ENCODE results near the gene VSTM2B.

Gene VSTM2B

DNA sequence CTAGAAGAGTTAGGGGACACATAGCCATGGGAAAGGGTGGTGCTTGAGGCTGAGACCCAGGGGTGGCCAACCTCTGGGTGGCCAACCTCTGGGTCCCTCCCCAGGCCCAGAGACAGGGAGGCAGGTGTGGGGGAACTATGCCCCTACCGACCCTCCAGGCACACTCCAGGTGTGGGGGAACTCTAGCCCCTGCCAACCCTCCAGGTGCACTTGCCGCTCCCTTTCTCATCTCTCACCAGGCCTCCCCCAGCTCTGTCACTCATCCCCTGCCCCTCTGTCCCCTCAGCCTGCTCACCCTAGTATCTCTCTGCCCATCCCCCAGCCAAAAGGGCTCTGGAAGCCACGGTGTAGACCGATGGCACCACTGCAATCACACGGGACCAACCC, 10.6 kb upstream of the VSTM2B start:
- FAIRE-seq (no peak), DNase-seq (ENCODE audit: insufficient read length, low spot score) (no peak)

DNA sequence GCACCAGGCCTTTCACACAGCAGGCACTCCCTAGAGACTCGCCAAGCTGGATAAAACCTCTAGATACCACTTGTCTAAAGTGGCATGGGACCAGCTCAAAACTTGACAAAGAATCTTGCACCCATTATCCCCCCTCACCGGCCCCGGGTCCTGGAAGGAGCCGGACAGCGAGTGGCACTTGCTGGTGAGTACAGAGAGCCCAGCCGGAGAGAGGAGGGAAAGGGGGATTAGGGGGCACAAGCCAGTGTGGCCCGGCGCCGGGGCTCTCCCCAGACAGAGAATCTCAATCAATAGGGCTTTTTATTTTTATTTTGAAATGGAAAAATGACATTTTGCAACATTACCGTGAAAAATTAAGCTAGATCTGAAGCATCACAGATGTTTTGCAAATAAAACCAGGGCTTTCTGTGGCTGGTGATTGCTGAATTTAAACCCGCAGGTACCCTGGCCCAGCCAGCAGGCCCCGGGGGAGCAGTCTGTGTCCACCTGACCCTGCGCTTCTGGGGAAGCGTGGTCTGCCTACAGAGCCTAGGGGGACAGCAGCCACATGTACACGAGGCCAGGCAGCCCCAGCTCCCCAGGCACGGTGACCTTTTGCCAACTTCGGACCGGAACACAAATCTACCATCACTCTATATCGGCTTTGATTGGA, 10.0 kb upstream of the VSTM2B start:
- no peak for FAIRE-seq
- DNase-seq (ENCODE audit: insufficient read length, low spot score) = no peak

DNA sequence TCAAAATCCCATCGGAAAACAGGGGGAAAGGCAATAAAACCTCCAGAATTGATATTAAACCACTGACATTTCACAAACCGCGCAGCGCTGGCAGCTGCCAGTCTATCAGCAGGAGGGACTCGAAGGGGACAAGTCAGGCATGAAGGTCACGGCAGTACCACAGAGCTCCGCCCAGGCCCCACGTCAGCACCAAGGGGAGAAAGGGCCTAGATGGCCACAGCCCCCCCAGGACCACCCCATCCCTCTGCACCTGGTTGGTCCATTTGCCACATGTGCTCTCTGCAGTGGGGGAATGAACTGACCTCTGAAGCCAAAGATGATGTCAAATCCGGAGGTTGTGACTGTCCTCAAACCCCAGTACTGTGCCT, 9.5 kb upstream of the VSTM2B start:
- DNase-seq (ENCODE audit: insufficient read length, low spot score) = no peak
- FAIRE-seq = no peak

- no peak for DNase-seq (ENCODE audit: insufficient read length, low spot score)
- no peak for FAIRE-seq
Observed at GRCh38 chr19:29516821-29517395, 8.9 kb upstream of the VSTM2B start.

- DNase-seq (ENCODE audit: insufficient read length, low spot score) (no peak), FAIRE-seq (no peak)
Observed at GRCh38 chr19:29517412-29517811, 8.4 kb upstream of the VSTM2B start.

DNA sequence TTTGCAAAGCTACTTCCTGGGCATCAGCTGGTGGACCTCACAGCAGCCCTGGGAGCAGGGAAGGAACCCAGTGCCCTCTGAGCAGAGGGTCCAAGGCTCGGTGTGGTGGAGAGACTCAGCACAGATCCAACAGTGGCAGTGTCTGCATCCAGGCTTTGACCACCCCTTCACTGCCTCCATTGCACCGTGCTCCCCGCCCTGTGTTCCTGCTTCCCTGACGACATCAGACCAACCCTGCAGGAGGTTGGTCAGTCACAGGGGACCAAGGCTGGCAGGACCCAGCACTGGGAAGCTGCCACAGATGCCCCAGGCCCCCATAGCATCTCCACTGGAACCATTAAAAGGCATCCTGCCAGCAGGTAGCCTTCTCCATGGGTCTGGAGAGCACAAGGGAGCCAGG, 7.8 kb upstream of the VSTM2B start:
- DNase-seq (ENCODE audit: insufficient read length, low spot score) (no peak), FAIRE-seq (no peak)

- FAIRE-seq = no peak
- DNase-seq (ENCODE audit: insufficient read length, low spot score) = no peak
Observed at GRCh38 chr19:29519146-29519545, 6.6 kb upstream of the VSTM2B start.

GRCh38 chr19:29519931-29520330, 5.9 kb upstream of the VSTM2B start:
- FAIRE-seq = no peak
- DNase-seq (ENCODE audit: insufficient read length, low spot score) = no peak

GRCh38 chr19:29520390-29520789, 5.4 kb upstream of the VSTM2B start:
- FAIRE-seq (no peak), DNase-seq (ENCODE audit: insufficient read length, low spot score) (no peak)

DNA sequence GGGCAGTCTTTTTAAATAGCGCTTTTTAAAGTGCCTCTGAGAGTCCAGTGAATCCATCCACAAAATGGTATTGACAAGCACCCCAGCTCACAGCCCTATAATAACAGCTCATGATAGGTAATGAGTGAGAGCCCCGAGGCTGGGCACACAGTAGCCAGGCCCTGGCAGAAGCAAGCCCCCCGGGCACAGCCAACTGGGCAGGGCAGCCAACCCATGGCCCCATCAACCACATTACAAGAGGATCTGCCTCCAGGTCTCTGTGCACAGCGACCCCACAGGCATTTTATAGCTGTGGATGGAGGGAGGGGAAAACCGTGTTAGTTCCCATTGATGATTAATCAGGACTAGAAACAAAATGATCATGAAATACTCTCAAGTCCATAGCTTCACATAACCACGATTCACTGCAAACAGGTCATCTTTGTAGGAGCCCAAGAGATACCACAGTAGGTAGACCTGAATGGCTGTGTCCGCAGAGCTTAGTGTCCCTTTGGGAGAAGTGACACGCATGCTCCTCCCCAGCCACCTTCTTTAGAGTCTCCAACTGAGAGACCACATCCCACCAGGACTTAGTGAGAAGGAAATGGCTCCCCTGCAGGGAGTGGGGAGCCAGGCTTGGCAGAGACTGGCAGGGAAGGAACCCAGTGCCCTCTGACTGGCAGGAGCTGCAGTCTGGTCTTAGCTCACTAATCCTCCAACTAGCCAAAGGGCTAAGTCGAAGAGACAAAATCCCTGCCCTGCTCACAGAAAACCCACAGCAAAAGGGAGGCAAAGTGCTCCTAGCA, 4.3 kb upstream of the VSTM2B start:
- no peak for DNase-seq (ENCODE audit: insufficient read length, low spot score)
- no peak for FAIRE-seq

GRCh38 chr19:29523568-29523967, 2.2 kb upstream of the VSTM2B start:
- DNase-seq (ENCODE audit: insufficient read length, low spot score) = no peak

GRCh38 chr19:29524201-29524911, 1.4 kb upstream of the VSTM2B start:
- FAIRE-seq (no peak), DNase-seq (ENCODE audit: insufficient read length, low spot score) (no peak)

More at GRCh38 chr19:29523568-29523967, 2.2 kb upstream of the VSTM2B start:
- no peak for FAIRE-seq

GRCh38 chr19:29524912-29525831, 622 bp upstream of the VSTM2B start:
- no peak for DNase-seq (ENCODE audit: insufficient read length, low spot score)

DNA sequence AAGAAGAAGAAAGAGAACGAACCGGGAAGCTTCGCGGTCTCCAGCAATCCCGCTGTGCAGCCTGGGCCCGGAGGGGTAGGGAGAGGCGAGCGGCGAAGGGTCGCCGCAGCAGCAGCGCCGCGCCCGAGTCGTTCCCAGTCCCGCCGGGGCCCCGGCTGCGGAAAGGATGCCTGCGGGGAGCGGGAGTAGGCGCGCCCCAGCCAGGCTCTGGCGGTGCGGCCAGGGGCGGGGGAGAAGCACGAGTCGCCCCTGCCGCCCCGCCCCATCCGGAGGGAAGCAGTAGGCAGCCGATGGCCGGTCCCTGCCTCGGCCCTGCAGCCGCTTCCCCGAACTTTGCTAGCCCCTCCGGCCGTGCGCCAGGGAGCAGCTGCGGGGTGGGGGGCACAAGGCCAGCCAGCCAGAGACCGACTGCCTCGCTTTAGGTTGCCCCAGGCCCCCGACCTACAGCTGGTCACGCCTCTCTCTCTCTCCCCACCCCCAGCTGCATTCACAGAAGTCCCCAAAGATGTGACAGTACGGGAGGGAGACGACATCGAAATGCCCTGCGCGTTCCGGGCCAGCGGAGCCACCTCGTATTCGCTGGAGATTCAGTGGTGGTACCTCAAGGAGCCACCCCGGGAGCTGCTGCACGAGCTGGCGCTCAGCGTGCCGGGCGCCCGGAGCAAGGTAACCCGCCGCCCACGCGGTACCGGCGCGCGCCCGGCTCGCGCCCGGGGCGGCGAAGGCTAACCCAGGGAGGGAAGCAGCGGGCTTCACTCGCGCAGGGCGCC, 1.1 kb downstream of the VSTM2B start:
- DNase-seq (ENCODE audit: insufficient read length, low spot score) (no peak), FAIRE-seq (no peak)

More at GRCh38 chr19:29524912-29525831, 622 bp upstream of the VSTM2B start:
- no peak for FAIRE-seq

DNA sequence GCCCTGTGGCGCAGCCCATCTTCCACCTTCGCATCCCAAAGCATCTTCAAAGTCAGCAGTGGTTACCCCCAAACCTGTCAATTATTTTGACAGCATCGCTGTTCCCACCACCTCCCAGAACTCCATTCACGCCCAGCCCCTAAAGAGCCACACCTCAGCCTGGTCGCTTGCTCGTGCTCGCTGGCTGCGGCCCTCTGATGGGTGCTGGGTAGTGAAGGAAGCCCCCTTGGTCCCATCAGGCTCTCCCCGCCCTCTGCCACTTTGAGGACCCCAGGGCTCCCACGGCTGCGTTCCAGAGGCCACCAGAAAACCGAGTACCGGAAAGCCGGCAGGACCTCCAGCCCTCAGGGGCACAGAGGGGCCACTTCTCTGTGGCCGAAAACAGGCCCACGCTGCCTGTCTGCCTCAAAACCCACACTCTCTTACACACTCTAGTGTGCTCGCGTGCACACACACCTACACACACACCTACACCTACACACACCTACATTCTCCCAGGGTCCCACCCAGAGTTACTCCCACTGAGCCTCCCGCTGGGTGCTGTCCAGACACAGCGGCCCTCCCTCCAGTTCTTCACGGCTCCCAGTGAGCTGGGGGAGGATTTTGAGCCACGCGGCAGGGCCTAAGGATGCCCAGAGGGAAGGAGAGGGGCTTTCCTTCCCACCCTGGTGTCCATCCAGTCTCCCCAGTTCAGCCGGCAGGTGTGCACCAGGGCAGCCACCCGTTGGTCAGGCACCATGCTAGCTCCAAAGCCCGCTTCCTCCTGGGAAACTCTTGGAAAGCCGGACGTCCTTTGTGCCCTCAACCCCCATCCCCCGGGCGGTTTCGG, 1.9 kb downstream of the VSTM2B start:
- FAIRE-seq (no peak), DNase-seq (ENCODE audit: insufficient read length, low spot score) (no peak)

GRCh38 chr19:29528350-29528945, 2.7 kb downstream of the VSTM2B start:
- FAIRE-seq (no peak), DNase-seq (ENCODE audit: insufficient read length, low spot score) (peak; percentile 62)

DNA sequence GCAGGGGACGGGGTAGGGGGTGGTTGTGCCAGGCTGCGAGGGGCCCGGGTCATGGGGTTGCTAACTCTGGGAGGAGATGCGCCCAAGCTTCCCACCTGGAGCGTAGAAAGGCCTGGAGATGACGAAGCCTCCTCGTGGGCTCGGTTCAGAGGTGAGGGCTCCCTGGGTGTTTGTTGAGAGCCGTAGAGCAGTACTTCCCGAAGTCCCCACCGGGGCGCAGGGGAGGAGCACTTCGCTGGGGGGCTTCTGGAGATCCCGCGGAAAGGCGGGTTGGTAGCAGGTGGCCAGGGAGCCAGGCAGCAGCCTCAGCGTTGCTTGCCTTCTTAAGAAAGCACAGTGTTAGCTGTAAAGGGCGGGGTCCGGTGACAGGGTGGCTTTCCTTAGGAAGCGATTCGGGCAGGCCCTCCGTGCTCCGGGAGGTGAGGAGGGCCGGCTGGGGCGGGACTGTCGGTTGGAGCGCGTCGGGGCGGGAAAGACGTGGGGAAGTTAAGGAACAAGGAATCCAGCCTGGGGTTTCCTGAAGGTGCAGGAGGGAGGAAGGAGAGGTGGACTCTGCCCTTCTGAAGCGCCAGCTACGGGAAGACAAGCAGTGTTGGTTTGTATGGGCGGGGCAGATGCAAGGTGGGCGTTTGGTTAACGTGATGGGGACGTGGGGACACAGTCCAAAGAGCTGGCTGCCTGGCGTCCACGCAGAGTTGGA, 3.3 kb downstream of the VSTM2B start:
- DNase-seq (ENCODE audit: insufficient read length, low spot score) (no peak), FAIRE-seq (no peak)

Measured in HTR-8/SVneo (cell line).